HFFc6 (cell line): Measurements from ENCODE around the gene COPE. TPM values are rescaled to one million over a fixed set of nuclear protein-coding genes. Genes with fewer than 3 reads are reported as not detected.

Experiments
- DNase-seq: peaks from one replicate; pipeline ENCODE4 v3.0.0-alpha.2; 2018
- H3K27ac Mint-ChIP-seq: 2 replicates; pipeline ENCODE4 v1.8.0; 2020; ENCODE audit warnings: mild to moderate bottlenecking, mixed read lengths
- H3K27me3 Mint-ChIP-seq: 2 replicates; pipeline ENCODE4 v1.8.0; 2021; ENCODE audit warnings: mild to moderate bottlenecking, moderate library complexity, mixed read lengths; ENCODE audit not compliant: insufficient read depth
- H3K36me3 Mint-ChIP-seq: 2 replicates; pipeline ENCODE4 v1.8.0; 2021; ENCODE audit warnings: low read depth, mixed read lengths
- H3K4me1 Mint-ChIP-seq: 2 replicates; pipeline ENCODE4 v1.8.0; 2020; ENCODE audit warnings: low read depth, mixed read lengths
- H3K4me3 Mint-ChIP-seq: 2 replicates; pipeline ENCODE4 v1.8.0; 2020; ENCODE audit warnings: mild to moderate bottlenecking, moderate library complexity, mixed read lengths
- H3K9me3 Mint-ChIP-seq: 2 replicates; pipeline ENCODE4 v1.8.0; 2020; ENCODE audit warnings: mild to moderate bottlenecking, mixed read lengths
- total RNA-seq, 6 experiments: library from RNA; stranded (reverse); fragmentation: NEBNext Ultra II Directional; extraction: Animal tissue kit (Norgen Biotek cat#: 25700); gene quantifications; 2 replicates in 1 of 6; 3 replicates in 5 of 6; pipeline ENCODE4 v1.2.3, GENCODE V29; 2021
- TF ChIP-seq, protein P1 (sequence below): fragments of 200-600 bp; sonication (generic); IDR thresholded peaks from 2 replicates; pipeline ENCODE4 v1.5.0; 2021; ENCODE audit warnings: antibody characterized with exemption, mild to moderate bottlenecking

Gene COPE
- total RNA-seq, 6 experiments from 2014 or later, result 268 to 315 (median 286) TPM

- Mint-ChIP-seq H3K27ac (no peak overlapping the region), H3K4me3 (no peak overlapping the region), H3K4me1 (no peaks in the 10 kb centered on the region), H3K36me3 (peaks cover 12% of the 10 kb centered on the region), H3K9me3 (no peaks in the 10 kb centered on the region), H3K27me3 (no peaks in the 10 kb centered on the region)
- DNase-seq, result no peak
- TF ChIP-seq, protein P1, sequence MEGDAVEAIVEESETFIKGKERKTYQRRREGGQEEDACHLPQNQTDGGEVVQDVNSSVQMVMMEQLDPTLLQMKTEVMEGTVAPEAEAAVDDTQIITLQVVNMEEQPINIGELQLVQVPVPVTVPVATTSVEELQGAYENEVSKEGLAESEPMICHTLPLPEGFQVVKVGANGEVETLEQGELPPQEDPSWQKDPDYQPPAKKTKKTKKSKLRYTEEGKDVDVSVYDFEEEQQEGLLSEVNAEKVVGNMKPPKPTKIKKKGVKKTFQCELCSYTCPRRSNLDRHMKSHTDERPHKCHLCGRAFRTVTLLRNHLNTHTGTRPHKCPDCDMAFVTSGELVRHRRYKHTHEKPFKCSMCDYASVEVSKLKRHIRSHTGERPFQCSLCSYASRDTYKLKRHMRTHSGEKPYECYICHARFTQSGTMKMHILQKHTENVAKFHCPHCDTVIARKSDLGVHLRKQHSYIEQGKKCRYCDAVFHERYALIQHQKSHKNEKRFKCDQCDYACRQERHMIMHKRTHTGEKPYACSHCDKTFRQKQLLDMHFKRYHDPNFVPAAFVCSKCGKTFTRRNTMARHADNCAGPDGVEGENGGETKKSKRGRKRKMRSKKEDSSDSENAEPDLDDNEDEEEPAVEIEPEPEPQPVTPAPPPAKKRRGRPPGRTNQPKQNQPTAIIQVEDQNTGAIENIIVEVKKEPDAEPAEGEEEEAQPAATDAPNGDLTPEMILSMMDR, result no peak
These were observed 8.3 kb downstream of the COPE start for GRCh38 chr19:18910801-18911436.

- H3K9me3 Mint-ChIP-seq, result no peaks in the 10 kb centered on the region
- peaks cover 9% of the 10 kb centered on the region for H3K36me3 Mint-ChIP-seq
- TF ChIP-seq, protein P1, result no peak
- H3K27me3 Mint-ChIP-seq, result no peaks in the 10 kb centered on the region; the same call in 1 of the 2 replicates
- no peaks in the 10 kb centered on the region for H3K4me1 Mint-ChIP-seq
- DNase-seq, result no peak
- H3K27ac Mint-ChIP-seq, result no peak overlapping the region; the same call in 1 of the 2 replicates
- no peak overlapping the region for H3K4me3 Mint-ChIP-seq
These were observed 9.2 kb downstream of the COPE start for GRCh38 chr19:18910010-18910409.

GRCh38 chr19:18908917-18909619, 10.1 kb downstream of the COPE start:
- Mint-ChIP-seq H3K27me3 (no peaks in the 10 kb centered on the region; the same call in 1 of the 2 replicates), H3K27ac (no peak overlapping the region), H3K4me3 (no peak overlapping the region), H3K36me3 (peaks cover 9% of the 10 kb centered on the region), H3K9me3 (no peaks in the 10 kb centered on the region), H3K4me1 (no peaks in the 10 kb centered on the region)
- TF ChIP-seq, protein P1, result no peak
- no peak for DNase-seq

DNA sequence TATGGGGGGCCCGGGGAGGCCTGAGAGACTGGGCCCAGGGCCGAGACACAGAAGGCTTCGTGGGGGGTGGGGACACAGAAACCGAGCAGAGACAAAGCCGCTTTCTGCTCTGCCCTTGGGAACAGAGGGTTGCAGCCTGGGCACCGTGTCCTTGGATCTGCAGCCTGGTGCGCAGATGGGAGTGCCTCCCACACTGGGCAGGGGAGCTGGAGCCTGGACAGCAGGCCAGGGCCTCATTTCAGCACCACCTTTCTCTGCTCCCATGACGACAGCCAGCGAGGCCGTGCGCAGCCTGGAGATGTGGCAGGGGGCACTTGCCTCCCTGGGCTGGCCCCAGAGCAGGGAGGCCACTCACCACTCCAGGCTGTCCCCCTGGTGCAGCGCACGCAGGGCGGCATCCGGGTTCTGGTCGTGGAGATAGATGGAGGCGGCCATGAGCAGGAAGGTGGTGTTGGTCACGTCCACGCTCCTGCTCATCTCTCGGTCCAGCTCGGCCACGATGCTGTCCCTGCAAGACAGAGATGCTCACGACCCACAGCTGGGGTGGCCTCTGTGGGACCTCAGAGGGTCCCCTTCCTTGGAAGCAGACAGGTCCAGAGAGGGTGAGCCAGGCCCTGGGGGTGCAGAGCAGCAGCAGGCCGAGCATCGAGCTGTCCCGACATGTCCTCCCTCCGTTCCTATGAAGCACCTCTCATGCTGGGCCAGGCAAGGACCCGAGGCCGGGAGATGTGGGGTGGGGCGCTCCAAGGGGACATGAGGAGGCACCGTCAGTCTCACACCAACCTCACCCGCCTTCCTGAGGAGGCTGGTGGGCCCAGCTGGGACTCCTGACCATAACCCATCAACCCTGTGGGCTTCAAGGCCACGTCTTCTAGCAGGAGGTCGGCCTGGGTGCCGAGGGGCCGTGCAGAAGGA, 12.3 kb downstream of the COPE start:
- Mint-ChIP-seq H3K9me3 (no peaks in the 10 kb centered on the region), H3K27ac (no peak overlapping the region), H3K36me3 (no peaks in the 10 kb centered on the region; the same call in 1 of the 2 replicates), H3K4me3 (no peak overlapping the region), H3K4me1 (no peaks in the 10 kb centered on the region), H3K27me3 (no peaks in the 10 kb centered on the region; the same call in 1 of the 2 replicates)
- TF ChIP-seq, protein P1, result no peak
- DNase-seq, result no peak

- Mint-ChIP-seq H3K27ac (no peak overlapping the region), H3K27me3 (no peaks in the 10 kb centered on the region; the same call in none of the 2 replicates), H3K9me3 (no peaks in the 10 kb centered on the region), H3K4me1 (no peaks in the 10 kb centered on the region), H3K36me3 (no peaks in the 10 kb centered on the region; the same call in 1 of the 2 replicates), H3K4me3 (no peak overlapping the region)
- no peak for DNase-seq
- TF ChIP-seq, protein P1, result no peak
These were observed 13.5 kb downstream of the COPE start for GRCh38 chr19:18905513-18906236.
